Colon (tissue), 2 donors: Measurements from ENCODE around the gene ACSF2.

Experiments
- FAIRE-seq: peaks from 2 replicates; lab custom pipeline; 2012; peaks lifted over from hg19 to GRCh38; lab: Jason Lieb, UNC
- donor health status: control.
- donor health status: control.

The ACSF2 gene

GRCh38 chr17:50440172-50440837, 14.3 kb downstream of the ACSF2 start:
- FAIRE-seq: no peak

DNA sequence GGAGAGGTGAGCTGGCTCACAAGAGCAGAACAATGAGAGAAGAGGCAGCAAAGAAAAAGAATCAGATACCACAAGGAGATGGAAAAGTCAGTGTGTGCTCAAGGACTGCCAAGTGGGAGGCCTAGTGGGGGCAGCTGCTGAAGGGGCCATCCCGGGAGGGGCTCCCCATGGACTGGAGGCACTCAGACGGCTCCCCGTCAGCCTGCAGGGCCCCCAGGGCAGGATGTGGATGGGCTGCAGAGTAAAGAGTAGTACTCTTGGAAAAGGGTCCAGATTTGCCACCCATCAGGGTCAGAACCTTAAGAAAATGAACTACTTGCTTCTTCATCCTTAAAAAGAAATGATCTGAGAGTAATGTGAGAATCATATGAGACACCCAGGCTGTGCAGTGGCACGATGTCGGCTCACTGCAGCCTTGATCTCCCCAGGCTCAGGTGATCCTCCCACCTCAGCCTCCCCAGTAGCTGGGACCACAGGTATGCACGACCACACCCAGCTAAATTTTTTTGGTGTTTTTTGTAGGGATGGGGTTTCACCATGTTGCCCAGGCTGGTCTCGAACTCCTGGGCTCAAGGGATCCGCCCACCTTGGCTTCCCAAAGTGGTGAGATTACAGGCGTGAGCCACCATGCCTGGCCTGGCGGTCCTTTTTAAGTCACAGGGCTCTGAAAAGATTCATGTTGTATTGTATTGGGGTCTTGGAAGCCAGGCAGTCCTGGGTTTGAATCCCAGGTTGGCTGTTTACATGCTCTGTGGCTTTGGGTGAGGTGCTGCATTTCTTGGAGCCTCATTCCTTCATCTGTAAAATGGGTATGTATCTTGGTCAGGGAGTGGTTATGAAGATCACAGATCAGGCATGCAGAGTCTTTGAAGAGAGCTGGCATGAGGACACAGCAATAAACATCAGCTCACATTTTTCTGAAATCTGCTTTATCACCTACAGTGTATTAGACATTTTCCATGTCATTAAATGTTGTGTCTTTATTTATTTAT, 15.1 kb downstream of the ACSF2 start:
- FAIRE-seq: no peak

DNA sequence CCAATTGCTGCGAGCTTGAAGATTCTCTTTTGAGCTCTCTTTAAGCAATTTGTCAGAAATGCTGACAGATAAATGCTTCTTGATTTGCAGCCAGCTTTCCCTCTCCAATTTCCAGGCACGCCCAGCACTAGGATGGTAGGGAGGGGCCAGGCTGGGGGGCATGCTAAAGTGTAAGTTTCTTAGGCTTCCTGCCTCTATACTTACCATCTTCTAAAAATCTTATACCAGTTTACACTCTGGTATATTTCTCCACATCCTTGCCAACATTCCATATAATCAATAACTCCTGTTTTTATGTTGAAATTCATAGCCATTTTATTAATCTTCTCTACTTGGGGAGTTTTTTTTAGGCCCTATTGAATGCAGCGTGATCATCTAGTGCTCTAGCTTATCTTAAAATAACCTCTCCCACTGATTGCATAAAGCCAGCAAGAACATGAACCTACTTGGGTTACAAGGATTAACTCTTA, 17.5 kb downstream of the ACSF2 start:
- no peak for FAIRE-seq

GRCh38 chr17:50444841-50445715, 19.1 kb downstream of the ACSF2 start:
- FAIRE-seq: no peak

- no peak for FAIRE-seq
Measured at GRCh38 chr17:50445730-50446325, 19.8 kb downstream of the ACSF2 start.

- no peak for FAIRE-seq
Measured at GRCh38 chr17:50447870-50448595, 22.0 kb downstream of the ACSF2 start.

DNA sequence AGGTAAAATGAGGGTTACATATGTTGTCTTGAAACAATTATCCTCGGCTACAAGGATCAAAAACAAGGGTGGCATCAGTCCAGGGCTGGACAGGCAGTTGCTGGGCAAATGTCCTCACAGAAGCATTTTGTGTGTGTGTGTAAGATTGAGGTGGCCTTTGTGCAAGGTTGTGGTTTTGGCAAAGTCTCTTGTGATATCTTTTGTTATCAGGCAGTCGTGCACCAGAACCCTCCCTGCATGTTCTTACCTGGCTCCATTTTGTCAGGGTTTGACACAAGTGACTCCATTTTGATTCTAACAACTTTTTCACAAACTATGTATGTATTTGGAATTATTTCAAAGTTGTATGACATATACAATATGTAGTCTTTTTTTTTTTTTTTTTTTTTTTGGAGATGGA, 22.6 kb downstream of the ACSF2 start:
- no peak for FAIRE-seq

GRCh38 chr17:50451943-50452629, 26.1 kb downstream of the ACSF2 start:
- no peak for FAIRE-seq

GRCh38 chr17:50452630-50453300, 26.7 kb downstream of the ACSF2 start:
- FAIRE-seq: no peak

DNA sequence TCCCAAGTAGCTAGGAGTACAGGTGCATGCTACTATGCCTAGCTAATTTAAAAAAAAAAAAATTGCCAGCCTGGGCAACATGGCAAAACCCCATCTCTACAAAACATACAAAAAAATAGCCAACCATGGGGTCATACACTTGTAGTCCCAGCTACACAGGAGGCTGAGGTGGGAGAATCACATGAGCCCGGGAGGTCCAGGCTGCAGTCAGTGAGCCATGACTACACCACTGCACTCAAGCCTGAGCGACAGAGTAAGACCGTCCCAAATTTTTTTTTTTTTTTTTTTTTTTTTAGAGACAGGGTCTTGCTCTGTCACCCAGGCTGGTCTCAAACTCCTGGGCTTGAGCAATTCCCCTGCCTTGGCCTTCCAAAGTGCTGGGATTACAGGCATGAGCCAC, 27.9 kb downstream of the ACSF2 start:
- FAIRE-seq: no peak

DNA sequence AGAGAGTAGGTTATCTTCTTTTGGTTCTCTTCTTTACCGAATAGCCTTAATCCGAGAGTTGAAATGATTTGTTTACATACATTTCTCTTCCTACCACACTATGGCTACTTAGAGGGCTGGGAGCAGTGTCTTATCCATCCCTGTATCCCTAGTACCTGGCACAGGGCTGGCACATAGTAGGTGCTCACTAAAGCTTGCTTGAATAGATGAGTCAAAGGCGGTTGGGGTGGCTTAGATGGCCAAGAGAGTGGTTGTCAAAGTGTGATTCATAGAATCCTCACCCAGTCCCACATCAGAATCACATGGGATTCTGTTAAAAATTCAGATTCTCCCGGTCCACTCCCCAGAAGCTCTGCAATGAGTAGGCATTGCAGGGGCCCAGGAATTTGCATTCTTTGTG, 31.6 kb downstream of the ACSF2 start:
- FAIRE-seq: no peak

GRCh38 chr17:50458270-50458669, 32.3 kb downstream of the ACSF2 start:
- no peak for FAIRE-seq

- no peak for FAIRE-seq
Measured at GRCh38 chr17:50458701-50459676, 33.0 kb downstream of the ACSF2 start.

DNA sequence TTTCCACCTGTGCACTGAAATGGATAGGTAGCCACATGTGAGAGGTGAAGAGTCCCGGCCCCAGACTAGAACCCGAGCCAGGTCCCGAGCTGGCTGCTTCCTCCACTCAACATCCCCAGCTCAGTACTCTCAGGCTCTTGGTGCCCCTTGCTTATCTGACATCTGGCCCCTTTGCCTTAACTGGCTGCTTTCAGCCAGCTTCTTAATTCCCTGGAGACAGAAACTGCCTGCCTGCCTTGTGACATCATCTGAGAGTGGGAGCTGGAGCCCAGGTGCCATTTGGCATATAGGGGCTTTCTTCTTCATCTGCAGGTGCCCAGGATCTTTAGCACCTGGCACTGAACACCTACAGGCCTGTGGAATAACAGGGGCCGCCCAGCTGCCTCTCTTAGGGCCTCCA, 33.7 kb downstream of the ACSF2 start:
- FAIRE-seq: no peak

DNA sequence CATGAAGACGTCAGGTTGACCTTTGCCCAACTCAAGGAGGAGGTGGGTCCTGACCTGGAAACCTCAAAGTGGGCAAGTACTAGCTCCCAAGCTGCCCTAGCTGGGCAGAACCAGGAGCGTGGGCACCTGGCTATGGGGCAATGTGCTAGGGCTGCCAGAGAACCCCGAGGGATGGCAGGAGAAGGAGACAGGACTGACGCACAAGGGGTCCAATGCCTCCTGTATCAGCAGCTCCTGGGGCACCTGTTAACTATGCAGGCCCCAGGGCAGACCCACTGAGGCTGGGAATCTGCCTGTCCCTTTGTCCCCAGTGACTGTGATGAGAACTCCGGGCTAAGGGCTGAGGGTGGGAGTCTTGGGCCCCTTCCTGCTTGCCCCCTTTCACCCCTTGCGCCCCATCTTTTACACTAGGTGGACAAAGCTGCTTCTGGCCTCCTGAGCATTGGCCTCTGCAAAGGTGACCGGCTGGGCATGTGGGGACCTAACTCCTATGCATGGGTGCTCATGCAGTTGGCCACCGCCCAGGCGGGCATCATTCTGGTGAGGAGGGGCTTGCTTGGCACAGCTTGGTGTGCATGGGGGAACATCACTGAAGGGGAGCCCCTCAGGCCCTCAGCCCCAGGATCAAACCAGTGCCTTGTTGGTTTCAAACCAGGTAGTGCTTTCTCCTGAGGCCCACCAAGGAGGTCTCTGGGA, 35.0 kb downstream of the ACSF2 start:
- no peak for FAIRE-seq

DNA sequence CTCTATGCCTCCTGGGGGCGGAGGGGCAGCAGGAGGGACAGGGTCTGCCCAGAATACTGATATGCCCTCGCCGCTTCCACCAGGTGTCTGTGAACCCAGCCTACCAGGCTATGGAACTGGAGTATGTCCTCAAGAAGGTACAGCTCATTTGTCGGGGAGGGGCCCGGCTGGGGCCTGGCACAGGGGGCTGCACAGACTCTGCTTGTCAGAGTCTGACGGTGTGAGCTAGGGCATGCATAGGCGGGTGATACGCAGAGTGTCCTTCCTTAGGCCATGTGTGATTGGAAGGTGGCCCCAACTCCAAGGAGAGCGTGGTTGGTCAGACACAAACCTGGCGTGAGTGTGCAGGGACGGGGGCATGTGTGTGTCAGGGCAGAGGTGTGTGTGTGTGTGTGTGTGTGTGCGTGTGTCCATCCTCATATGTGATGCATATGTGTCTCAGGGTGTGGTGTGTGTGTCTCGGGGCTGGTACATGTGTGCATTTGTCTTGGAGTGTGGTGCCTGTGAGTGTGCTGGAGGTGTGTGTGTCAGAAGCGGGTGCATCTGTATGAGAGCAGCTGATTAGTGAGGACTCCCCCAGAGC, 35.6 kb downstream of the ACSF2 start:
- FAIRE-seq: no peak

DNA sequence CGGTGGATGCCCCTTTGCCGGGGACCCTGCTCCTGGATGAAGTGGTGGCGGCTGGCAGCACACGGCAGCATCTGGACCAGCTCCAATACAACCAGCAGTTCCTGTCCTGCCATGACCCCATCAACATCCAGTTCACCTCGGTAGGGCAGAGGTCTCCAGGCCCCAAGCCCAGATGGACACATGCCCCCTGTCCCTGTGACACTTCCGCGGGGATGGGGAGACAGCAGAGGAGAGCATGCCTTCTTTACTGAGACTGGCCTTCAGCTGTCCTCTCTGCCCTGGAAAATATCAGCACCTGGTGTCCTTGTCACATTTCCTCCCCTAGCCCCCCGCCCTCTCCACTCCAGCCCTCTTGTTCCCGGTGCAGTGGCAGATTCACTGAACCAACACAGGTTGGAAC, 36.4 kb downstream of the ACSF2 start:
- FAIRE-seq: no peak

GRCh38 chr17:50464121-50464520, 38.1 kb downstream of the ACSF2 start:
- FAIRE-seq: no peak
